ENCODE measurements around the gene TMEM129. TPM values are rescaled to one million over a fixed set of nuclear protein-coding genes. Genes with fewer than 3 reads are reported as not detected.

The TMEM129 gene
- total RNA-seq, 2 donors from 2014 or later = 73.7 to 81.7 TPM

DNA sequence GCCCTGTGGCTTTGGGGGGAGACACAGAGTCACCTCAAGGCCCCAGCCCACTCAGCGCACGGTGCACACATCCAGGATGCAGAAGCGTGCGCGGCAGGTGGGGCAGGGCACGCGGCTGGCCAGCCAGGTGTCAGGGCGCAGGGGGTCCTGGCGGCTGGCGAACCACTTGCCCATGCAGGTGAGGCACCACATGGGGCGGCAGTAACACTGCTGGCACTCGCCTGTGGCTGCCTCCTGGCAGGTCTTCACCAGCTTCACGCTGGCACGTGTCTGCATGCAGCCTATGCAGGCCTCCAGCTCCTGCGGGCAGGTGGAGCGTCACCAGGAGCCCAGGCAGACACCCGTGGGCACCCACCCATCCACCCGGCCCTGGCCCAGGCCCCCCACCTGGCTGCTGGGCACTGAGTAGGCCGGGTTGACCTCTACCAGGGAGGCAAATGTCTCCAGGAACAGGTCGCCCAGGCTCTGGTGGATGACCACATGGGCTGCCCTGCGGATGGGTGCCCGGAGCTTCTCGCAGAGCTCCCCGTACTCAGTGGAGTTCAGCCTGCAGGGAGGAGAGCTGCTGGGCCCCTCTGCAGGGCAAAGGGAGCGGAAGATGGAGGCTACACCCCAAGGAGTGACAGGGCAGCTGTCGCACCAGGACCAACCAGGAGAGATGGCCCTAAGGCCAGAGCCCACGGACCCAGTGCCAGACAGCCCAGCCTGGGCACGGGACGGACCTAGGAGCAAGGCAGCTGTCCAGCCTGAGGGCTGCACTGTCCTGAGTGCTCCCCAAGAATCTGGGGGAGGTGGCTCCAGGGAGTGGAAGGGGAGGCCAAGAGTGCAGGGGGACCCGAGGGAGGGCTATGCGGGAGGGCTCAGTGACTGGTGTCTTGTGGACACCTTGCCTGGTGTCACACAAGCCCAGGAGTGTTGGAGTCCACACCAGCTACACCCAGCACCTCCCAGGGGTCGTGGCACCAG lies 3.7 kb downstream of the TMEM129 start:
- 72% methylated on average over 31 of the region's 32 CpGs for WGBS
- TF ChIP-seq POLR2AphosphoS5 (IDR thresholded peaks at IDR 0.05) = no peak
- TF ChIP-seq CTCF (IDR thresholded peaks at IDR 0.05) = no peak
- no peak for TF ChIP-seq POLR2A (IDR thresholded peaks at IDR 0.05)
- DNase-seq (ENCODE audit: low spot score) = no peak
- Histone ChIP-seq H3K27me3 (replicated peaks; ENCODE audit: insufficient read depth) (no peaks in the 10 kb centered on the region), H3K9me3 (no peaks in the 10 kb centered on the region), H3K36me3 (peaks cover 0 to 3% of the 10 kb centered on the region in 2 donors), H3K4me1 (replicated peaks) (peaks cover 32% of the 10 kb centered on the region), H3K4me3 (no peak overlapping the region), H3K27ac (peak overlapping the region in 1 of 2 donors; percentile 58)
- intact Hi-C loops (cut with DNase I) = loop anchor here (10.0 kb wide), 1 partner anchor 527 kb away; the partner anchor contains the start of genes HAUS3 and POLN

DNA sequence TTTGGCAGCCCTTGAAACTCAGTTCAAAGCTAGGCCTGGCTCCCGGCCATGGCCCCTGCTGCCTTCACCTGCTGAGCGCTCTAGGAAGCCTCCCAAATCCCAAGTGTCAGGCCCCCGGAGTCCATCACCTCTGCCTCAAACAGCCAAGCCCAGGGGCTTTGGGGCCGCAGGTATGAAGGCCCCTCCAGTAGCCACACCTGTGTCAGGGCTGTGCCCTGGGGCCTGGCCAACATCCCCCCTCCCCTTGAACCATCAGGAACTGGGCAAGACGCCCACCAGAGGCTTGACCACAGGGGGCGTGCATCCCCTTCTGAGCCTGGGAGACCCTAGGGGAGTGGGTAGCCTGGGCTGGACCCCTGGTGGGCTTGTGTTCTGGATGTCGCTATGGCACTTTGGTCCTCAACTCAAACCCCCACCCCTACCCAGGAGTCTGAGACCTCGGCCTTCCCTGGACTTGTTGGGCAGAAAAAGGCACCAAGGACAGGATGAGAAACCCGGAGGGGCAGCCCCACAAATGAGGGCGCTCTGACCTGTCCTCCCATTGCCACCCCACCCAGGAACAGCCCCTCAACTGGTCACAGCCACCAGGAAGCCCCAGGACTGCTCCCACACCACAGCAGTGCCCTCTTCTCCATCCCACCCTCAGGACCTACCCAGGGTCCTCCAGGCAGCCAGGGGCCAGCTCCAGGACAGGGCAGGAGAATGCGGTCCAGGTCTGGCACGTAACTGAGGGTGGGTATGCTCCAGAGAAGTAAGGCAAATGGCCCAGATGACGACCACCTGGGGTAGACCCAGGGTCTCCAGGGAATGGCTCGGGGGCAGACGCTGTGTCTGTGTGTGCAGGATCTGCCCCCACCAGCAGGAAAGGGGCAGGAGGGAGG lies 4.8 kb downstream of the TMEM129 start:
- H3K27me3 ChIP-seq (replicated peaks; ENCODE audit: insufficient read depth) = no peaks in the 10 kb centered on the region
- H3K27ac ChIP-seq = peak overlapping the region in 1 of 2 donors; percentile 58
- 81% methylated on average over 15 of the region's 15 CpGs for WGBS
- no peaks in the 10 kb centered on the region for H3K9me3 ChIP-seq
- intact Hi-C loops (cut with DNase I) = loop anchor here (10.0 kb wide), 1 partner anchor 528 kb away; the partner anchor contains the start of genes HAUS3 and POLN
- peaks cover 27% of the 10 kb centered on the region for H3K4me1 ChIP-seq (replicated peaks)
- DNase-seq (ENCODE audit: low spot score) = no peak
- H3K4me3 ChIP-seq = no peak overlapping the region
- TF ChIP-seq POLR2AphosphoS5 (IDR thresholded peaks at IDR 0.05) (no peak), CTCF (IDR thresholded peaks at IDR 0.05) (no peak), POLR2A (IDR thresholded peaks at IDR 0.05) (no peak)
- peaks cover 0 to 3% of the 10 kb centered on the region in 2 donors for H3K36me3 ChIP-seq

- intact Hi-C loops (cut with DNase I) = loop anchor here (10.0 kb wide), 1 partner anchor 530 kb away; the partner anchor contains the start of genes HAUS3 and POLN
- H3K9me3 ChIP-seq = no peaks in the 10 kb centered on the region
- no peaks in the 10 kb centered on the region for H3K27me3 ChIP-seq (replicated peaks; ENCODE audit: insufficient read depth)
- H3K27ac ChIP-seq = no peak overlapping the region
- H3K4me1 ChIP-seq (replicated peaks) = peaks cover 26% of the 10 kb centered on the region
- TF ChIP-seq POLR2A (IDR thresholded peaks at IDR 0.05) (no peak), POLR2AphosphoS5 (IDR thresholded peaks at IDR 0.05) (no peak), CTCF (IDR thresholded peaks at IDR 0.05) (no peak)
- no peak overlapping the region for H3K4me3 ChIP-seq
- DNase-seq (ENCODE audit: low spot score) = no peak
- 71% methylated on average over 16 of the region's 16 CpGs for WGBS
- H3K36me3 ChIP-seq = peaks cover 0 to 3% of the 10 kb centered on the region in 2 donors
These were observed 5.9 kb downstream of the TMEM129 start for GRCh38 chr4:1715002-1715758.

- Histone ChIP-seq H3K4me1 (replicated peaks) (peaks cover 19% of the 10 kb centered on the region), H3K27ac (no peak overlapping the region), H3K27me3 (replicated peaks; ENCODE audit: insufficient read depth) (no peaks in the 10 kb centered on the region), H3K4me3 (no peak overlapping the region), H3K36me3 (peaks cover 0 to 3% of the 10 kb centered on the region in 2 donors), H3K9me3 (no peaks in the 10 kb centered on the region)
- no peak for DNase-seq (ENCODE audit: low spot score)
- intact Hi-C loops (cut with DNase I) = loop anchor here (10.0 kb wide), 1 partner anchor 530 kb away; the partner anchor contains the start of genes HAUS3 and POLN
- TF ChIP-seq CTCF (IDR thresholded peaks at IDR 0.05) (no peak), POLR2AphosphoS5 (IDR thresholded peaks at IDR 0.05) (no peak), POLR2A (IDR thresholded peaks at IDR 0.05) (no peak)
- WGBS = 65% methylated on average over 9 of the region's 9 CpGs
These were observed 6.7 kb downstream of the TMEM129 start for GRCh38 chr4:1714303-1715001.
